MV-4-11 (cell line): ENCODE results near the gene POLR2J3.
"Not testable (repeated sequence)": the region's sequence is repeated elsewhere in the genome, so short reads cannot be mapped to it uniquely, and the experiment has no call there.

Source experiments
- DNase-seq: peaks from one replicate; lab custom pipeline; 2025; lab: John Stamatoyannopoulos, UW

The POLR2J3 gene

DNA sequence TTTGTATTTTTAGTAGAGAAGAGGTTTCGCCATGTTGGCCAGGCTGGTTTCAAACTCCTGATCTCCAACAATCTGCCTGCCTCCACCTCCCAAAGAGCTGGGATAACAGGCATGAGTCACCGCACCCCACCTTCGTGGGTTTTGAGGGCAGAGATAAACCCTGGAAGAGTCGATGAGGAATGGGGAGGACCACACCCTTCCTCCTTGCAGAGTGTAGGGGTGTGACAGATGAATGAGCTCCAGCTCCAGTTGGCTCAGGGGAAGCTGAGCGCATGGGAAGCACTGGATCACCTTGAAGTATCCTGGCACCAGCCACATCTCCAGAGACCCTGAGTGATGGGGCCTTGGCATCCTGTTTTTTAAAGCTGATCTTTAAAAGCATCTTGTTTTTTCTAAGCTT, 11.1 kb upstream of the POLR2J3 start:
- DNase-seq: not testable (repeated sequence)

DNA sequence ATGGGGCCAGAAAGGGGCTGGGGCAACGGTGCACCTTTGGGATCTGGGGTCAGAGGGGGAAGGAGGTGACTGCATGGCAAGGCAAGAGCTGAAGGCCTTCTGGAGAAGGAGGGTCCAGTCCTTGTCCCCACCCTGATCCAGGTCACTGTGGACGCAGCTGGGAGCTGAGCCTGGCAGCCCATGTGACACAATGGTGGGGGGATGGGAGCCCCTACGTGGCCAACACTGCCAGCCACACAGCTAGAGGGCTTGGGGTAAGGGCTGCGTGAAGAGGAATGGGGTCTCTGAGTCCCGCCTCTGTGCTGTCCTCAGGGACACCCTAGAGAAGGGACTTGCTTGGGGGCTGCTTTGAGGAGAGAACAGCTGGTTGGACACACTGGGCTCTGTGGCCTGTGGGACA, 9.3 kb upstream of the POLR2J3 start:
- not testable (repeated sequence) for DNase-seq

DNA sequence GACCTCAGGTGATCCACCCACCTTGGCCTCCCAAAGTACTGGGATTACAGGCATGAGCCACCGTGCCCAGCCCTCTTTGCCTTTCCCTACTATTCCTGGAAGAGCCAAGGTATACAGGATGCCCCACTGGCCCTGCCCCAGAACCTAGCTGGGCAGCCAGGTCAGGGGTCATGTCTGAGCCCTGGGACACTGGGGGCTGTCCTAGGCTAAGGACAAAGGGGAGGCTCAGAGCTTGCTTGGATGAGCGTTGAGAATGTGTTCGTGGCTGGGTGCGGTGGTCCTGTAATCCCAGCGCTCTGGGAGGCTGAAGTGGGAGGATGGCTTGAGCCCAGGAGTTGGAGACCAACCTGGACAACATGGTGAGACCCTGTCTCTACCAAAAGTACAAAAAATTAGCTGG, 6.1 kb upstream of the POLR2J3 start:
- not testable (repeated sequence) for DNase-seq

DNA sequence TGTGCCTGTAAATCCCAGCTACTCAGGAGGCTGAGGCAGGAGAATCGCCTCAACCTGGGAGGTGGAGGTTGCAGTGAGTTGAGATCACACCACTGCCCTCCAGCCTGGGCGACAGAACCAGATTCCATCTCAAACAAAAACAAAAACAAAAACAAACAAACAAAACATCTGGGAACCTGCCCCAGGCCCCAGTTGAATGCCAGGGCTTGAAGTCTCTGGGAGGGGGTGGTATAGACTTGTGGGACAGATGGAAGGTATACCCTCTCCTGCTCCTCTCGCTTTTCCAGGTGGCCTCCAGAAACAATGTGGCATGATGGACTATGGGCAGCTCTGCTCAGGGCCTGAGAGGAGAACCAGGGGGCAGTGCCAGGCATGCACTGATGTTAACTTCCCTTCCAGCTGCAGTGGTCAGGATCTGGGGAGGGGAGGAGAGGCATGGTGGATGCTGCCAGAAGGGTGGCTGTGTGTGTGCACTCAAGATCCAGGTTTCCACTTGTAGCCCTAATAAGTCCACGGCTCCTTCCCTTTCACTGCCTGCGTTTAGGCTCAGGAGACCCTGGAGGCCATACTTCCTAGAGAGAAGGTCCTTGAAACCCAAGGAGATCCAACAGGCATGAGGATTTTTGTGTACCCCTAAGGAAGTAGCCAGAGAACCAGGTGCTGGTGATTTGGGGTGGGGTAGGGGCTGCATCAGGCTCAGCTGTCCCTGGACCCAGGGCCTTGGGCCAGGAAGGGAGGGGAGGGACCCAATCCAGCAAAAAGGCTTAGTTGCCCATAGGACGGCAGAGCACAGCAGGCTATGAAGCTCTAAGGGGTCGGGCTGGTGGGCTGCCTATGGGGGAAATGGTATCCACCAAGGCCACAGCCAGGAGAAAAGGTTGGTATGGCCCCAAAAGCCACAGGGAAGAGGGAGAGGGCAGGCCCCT, 5.2 kb upstream of the POLR2J3 start:
- DNase-seq: not testable (repeated sequence)

DNA sequence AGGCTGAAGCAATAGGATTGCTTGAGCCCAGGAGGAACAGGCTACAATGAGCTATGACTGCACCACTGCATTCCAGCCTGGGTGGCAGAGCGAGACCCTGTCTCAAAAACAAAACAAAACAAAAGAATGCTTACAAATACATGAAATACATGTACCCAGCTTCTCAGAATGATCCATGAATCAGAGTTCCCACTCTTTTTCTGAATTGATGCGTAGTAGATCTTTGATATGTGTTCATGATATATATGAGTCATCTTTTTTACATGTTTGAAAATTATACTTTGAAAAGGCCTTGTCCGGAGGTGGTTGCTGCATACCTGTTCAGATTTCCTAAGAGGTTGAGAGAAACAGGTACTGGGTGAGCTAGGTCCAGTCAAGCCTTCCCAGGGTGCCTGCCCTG, 4.0 kb upstream of the POLR2J3 start:
- not testable (repeated sequence) for DNase-seq

DNA sequence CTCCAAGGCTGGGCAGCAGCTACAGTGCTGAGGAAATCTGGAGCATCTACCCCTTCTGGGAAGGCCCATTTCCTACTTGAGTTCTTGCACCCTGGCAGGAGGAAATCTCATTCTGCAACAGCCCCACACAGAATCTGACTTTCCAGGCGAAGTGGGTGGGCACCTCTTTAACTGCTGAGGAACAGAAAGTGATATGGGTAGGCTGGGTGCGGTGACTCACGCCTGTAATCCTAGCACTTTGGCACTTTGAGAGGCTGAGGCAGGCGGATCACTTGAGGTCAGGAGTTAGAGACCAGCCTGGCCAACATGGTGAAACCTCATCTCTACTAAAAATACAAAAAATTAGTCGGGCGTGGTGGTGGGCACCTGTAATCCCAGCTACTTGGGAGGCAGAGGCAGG, 2.2 kb upstream of the POLR2J3 start:
- not testable (repeated sequence) for DNase-seq

DNA sequence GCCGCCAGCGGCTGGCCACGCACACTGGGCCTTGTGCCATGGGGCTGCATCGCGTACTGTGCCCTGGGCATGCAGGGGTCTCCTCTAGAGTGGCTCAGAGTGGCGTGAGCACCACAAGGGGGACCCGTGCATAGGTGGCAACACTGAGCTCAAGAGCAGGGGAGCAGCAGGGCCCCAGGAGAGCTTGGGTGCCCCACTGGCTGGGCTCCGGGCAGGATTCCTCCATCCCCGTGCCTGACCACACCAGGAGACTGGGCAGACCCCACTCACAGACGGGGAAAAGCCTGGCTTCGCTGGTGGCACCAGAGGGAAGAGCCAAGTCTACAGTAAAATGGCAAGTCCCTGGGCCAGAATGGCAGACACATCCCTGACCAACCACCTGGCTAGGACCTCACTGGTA, 3.8 kb downstream of the POLR2J3 start:
- DNase-seq: not testable (repeated sequence)

DNA sequence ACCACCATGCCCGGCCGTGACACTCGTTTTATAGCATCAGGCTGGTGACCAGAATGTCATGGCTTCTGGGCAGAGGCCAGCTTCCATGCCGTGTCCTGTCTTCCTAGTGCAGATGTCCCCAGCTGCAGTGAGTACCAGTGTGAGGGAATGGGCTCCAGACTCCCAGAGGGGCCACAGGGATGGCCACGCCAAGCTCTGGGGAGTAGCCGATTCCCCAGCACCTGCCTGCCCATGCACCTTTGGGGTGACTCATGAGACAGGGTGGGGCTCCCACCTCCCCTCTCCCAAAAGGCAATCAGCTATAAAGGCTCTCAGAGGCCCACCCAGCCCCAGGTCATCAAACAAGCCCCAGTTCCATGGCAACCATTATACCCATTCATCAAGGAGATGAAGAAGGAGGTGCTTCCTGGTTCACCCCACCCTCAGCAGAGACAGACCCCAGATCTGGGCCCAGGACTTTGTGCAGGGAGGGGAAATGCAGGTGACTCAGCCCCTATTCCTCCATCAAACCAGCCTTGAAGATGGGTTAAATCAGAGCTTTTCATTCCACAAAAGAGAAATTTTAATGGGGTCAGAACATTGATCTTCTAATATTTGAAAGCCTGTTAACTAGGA, 21.5 kb downstream of the POLR2J3 start, which contains the start of gene SPDYE2:
Gene SPDYE2 (plus strand): TSS at position 419 of the 615 bp plus-strand sequence. CDS start 2,030 bp downstream, outside the sequence.
- not testable (repeated sequence) for DNase-seq

DNA sequence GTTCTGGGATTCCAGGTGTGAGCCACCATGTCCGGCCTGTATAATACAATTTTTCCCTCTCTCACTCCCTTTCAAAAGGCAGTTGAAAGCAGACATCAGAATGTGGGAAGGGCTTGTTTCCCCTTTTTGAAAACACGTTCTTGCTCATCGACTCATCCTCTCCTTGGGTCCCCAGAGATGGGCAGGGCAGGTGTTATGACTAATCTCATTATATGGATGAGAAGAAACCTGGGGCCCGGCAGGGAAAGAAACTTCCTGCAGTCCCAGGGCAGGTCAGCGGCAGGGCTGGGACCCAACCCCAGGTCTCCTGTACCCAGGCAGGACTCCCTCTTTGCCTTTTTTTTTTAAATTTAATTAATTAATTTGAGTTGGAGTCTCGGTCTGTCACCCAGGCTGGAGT, 26.0 kb downstream of the POLR2J3 start:
- not testable (repeated sequence) for DNase-seq

DNA sequence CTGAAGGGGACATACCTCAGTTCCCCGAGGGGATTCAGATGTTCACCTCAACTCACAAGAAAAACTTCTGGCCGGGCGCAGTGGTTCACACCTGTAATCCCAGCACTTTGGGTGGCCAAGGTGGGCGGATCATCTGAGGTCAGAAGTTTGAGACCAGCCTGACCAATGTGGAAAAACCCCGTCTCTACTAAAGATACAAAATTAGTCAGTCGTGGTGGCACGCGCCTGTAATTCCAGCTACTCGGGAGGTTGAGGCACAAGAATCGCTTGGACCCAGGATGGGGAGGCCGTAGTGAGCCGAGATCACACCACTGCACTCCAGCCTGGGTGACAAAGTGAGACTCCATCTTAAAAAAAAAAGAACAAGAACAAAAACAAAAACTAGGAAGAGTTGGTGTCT, 27.1 kb downstream of the POLR2J3 start:
- not testable (repeated sequence) for DNase-seq

DNA sequence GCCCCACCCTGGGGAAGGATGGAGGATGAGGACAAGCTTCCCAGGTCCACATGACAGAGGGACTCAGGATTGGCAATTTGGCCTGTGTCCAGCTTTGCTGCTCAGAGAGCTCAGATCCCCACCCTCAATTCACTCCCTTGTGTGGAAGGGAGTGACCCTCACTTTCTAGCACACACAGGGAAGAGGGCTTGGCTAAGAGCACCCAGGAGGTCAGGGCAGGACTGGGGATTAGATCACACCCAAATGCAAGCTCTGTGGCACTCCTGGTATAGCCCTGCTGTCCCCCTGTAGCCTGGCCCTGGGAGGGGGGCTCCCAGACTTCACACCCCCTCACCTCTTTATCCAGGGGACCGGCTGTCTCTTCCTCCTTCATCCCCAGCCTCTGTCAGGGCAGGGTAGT, 28.0 kb downstream of the POLR2J3 start:
- DNase-seq: not testable (repeated sequence)

DNA sequence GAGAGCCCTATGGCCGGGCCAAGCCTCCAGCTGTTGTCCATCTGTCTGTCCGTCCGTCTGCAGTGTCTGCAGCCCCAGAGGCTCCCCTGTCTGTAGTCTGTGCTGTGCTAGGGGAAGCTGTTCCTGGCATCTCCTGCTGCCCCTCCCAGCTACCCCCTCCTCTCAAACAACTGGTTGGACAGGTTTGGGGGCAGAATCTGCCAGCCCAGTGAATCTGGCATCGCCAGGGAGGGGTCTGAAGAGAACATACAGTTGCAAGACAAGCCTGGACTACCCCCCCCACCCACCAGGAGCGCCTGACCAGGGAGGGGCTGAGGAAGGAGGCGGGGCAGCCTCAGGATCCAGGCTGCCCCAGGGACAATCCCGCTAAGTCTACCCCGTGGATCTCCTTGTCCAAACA, 28.8 kb downstream of the POLR2J3 start, which contains the start of gene UPK3BL2:
Gene UPK3BL2 (minus strand): TSS at position 101 of the 400 bp plus-strand sequence. CDS start 60 bp downstream, at position 41.
- not testable (repeated sequence) for DNase-seq

DNA sequence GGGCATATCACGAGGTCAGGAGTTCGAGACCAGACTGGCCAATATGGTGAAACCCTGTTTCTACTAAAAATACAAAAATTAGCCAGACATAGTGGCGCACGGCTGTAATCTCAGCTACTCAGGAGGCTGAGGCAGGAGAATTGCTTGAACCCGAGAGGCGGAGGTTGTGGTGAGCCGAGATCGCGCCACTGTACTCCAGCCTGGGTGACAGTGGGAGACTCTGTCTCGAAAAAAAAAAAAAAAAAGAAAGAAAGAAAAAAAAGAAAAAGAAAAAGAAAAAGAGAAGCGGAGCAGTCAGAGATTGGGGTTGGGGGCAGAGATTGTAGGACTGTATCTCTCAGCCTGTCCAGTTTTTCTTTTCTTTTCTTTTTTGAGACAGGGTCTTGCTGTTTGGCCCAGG, 29.6 kb downstream of the POLR2J3 start:
- DNase-seq: not testable (repeated sequence)

DNA sequence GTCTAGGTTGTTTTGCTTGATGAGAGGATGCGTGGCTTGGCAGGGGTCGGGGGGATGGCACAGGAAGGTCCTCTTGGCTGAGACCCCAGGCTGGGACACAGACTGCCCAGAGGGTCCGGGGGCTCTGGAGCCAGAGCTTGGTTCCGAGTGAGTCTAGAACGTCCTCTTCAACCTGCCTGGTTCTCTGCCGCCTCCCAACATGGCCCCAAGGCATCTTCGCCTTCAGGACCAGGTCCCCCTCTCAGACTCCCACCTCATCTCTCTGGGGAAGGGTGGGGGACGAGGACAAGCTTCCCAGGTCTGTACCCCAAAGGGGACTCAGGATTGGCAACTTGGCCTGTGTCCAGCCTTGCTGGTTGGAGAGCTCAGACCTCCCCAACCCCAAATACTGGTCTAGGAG, 30.3 kb downstream of the POLR2J3 start:
- DNase-seq: not testable (repeated sequence)

DNA sequence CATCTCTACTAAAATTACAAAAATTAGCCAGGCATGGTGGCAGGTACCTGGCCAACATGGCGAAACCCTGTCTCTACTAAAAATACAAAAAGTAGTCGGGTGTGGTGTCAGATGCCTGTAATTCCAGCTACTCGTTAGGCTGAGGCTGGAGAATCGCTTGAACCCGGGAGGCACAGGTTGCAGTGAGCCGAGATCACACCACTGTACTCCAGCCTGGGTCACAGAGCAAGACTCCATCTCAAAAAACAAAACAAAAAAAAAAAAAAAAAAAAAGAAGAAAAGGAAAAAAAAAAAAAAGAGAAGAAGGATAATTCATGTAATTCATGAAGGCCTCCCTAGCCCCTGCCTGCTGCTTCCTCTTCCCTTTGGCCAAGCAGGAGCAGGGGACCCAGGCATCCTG, 31.8 kb downstream of the POLR2J3 start:
- DNase-seq: not testable (repeated sequence)

DNA sequence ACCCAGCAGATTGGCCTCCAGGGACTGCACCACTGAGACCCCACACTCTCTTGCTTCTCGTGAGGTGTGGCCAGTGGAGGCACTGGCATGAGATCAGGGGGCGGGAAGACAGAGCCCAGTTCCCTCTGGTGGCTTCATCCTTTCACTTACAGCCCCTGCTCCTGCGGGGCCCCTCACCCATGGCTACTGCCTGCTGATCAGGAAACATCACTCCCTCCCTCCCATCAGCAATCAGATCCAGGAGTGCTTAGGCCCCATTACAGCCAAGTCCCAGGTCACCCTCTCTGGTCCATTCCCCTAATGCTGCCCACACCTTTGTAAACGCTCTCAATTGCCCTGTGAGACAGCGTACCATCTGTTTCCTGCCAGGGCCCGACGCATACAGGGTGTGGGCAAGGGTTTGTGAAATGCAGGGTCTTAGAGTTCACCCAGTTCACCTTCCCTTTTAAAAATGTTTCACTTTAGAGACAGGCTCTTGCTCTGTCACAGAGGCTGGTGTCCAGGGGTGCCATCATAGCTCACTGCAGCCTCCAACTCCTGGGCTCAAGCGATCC, 37.2 kb downstream of the POLR2J3 start:
- not testable (repeated sequence) for DNase-seq

DNA sequence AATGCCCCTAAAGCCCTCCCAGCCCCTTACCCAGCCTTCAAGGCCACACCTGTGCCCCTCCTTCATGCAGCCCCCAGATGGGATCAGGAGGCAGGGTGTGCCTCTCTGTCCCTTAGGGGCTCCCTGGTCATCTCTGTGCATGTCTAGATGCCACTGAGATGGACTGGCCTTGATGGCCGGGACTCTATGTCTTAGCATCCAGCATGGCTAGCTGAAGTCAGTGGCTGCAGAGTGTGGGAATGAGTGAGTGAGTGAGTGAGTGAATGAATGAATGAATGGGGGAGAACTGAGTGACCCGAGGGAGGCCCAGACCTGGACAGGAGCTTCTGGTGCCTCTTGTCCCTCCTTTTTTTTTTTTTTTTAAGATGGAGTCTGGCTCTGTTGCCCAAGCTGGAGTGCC, 40.3 kb downstream of the POLR2J3 start:
- DNase-seq: not testable (repeated sequence)

DNA sequence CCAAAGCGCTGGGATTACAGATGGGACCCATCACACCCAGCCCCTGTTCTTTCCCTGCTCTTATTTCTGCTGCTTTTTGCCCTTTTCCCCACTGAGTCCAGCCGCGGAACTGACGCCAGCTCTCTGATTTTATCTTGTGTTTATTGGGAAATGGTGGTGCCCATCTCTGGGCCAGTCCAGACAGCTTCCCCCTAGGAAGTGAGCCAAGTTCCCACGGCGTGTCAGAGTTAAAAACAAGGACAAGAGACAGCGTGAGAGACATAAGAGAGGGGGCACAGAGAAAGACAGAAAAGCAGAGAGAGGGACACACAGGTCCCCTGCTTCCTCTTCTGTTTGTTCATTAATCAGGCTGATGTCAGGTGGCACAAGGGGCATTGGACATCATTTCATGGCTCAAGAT, 40.8 kb downstream of the POLR2J3 start:
- DNase-seq: not testable (repeated sequence)

DNA sequence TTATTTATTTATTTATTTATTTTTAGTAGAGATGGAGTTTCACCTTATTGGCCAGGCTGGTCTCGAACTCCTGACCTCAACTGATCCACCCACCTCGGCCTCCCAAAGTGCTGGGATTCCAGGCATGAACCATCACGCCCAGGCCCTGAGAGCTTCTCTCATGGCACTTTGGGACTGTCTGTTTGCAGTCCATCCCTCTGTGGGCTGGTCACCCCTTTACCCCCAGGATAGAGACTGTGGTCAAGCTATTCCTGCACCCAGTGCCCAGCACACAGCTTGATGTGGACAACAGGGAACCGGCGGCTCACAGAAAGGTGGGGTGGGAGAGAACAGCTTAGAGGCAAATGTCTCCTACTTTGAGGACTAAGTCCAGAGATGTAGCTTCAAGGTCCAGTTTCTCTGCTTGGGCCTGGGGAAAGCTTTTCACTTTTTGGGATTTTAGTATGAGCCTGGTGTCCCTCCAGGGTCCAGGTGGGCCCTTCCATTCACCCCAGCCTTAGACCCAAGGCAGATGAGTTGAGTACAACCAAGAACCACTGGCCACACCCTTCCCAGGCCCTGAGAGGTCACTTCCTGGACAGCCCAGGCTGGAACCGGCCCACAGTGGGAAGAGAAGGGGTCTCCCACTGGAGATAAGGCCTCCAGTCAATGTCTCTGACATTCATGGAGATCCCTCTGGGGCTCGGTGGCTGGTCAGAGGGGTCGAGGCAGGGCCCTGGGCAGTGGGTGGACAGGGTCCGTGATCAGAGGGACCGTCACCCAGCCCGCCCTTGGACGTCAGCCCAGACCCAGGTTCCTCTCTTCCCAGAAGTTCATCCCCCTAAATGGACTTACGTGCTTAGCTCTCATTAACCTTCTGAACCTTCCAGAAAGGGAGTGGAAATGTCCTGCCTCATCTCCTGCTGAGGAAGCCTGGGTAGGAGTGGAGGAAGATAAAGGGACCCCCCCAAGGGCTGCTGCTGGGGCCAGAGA, 44.3 kb downstream of the POLR2J3 start:
- not testable (repeated sequence) for DNase-seq

DNA sequence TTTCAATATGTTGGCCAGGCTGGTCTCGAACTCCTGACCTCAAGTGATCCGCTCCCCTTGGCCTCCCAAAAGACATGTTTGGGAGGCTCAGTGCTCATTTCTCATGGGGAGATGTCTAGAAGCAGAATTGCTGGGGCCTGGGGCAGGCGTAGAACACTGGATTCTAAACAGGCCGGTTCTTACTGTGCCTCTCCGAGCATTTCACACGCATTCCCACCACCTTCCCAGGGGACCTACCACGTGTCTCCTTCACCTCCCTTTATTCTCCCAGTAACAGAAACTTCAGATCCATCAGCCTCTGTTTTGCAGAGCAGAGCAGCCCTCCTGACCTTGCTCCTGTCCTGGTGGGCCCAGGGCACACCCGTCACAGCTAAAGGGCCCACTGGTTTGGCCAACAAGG, 45.2 kb downstream of the POLR2J3 start:
- DNase-seq: not testable (repeated sequence)

DNA sequence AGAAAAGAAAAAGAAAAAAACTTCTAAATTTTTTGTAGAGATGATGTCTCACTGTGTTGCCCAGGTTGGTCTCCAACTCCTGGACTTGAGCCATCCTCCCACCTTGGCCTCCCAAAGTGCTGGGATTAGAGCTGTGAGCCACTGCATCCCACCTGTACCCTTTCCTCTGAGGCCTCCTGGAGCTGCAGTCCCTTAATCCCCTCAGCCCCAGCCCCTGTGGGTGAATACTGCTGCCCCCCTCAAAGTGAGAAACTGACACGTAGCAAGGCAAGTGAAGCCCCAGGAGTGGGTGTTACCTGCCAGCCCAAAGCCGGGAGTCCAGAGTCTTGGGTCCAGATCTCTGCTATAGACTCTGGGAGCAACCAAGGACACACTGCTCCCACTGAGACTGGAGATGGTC, 47.6 kb downstream of the POLR2J3 start:
- DNase-seq: not testable (repeated sequence)
